Measurements from ENCODE around the gene TULP3.
A peak's percentile ranks its signal among the peaks of the same experiment; 100 is the strongest.

TULP3 gene

GRCh38 chr12:2924019-2924418, 33.3 kb downstream of the TULP3 start:
- Histone ChIP-seq H3K27me3 (ENCODE audit: insufficient read depth, low read depth, severe bottlenecking) (no peaks in the 10 kb centered on the region), H3K4me3 (ENCODE audit: low read depth, low read length) (no peak overlapping the region), H3K36me3 (peaks cover 72% of the 10 kb centered on the region), H3K27ac (no peak overlapping the region), H3K9me3 (ENCODE audit: severe bottlenecking) (no peaks in the 10 kb centered on the region)
- TF ChIP-seq, protein P1, sequence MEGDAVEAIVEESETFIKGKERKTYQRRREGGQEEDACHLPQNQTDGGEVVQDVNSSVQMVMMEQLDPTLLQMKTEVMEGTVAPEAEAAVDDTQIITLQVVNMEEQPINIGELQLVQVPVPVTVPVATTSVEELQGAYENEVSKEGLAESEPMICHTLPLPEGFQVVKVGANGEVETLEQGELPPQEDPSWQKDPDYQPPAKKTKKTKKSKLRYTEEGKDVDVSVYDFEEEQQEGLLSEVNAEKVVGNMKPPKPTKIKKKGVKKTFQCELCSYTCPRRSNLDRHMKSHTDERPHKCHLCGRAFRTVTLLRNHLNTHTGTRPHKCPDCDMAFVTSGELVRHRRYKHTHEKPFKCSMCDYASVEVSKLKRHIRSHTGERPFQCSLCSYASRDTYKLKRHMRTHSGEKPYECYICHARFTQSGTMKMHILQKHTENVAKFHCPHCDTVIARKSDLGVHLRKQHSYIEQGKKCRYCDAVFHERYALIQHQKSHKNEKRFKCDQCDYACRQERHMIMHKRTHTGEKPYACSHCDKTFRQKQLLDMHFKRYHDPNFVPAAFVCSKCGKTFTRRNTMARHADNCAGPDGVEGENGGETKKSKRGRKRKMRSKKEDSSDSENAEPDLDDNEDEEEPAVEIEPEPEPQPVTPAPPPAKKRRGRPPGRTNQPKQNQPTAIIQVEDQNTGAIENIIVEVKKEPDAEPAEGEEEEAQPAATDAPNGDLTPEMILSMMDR (IDR thresholded peaks at IDR 0.05; ENCODE audit: low read depth, low read length), result no peak
- DNase-seq, result no peak

- Histone ChIP-seq H3K27me3 (ENCODE audit: insufficient read depth, low read depth, severe bottlenecking) (no peaks in the 10 kb centered on the region), H3K9me3 (ENCODE audit: severe bottlenecking) (no peaks in the 10 kb centered on the region)
- DNase-seq, result no peak
Observed at GRCh38 chr12:2925322-2925995, 34.8 kb downstream of the TULP3 start.

DNA sequence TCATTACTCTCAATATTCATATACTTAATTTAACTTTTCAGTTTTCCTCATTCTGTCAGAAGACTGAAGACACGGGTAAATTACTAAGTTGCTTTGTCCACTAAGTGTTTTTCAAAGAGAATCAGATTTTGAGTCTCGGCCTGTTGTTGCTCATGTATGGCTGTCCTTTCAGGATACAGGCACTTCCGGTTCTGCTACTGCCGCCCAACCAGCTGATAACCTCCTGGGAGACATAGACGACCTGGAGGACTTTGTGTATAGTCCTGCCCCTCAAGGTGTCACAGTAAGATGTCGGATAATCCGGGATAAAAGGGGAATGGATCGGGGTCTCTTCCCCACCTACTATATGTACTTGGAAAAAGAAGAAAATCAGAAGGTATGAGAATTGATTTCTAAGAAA, 40.2 kb downstream of the TULP3 start:
- H3K27me3 ChIP-seq (ENCODE audit: insufficient read depth, low read depth, severe bottlenecking), result no peaks in the 10 kb centered on the region
- H3K4me3 ChIP-seq (ENCODE audit: low read depth, low read length), result no peak overlapping the region
- H3K36me3 ChIP-seq, result peaks cover 82% of the 10 kb centered on the region
- H3K27ac ChIP-seq, result peak overlapping the region; percentile 20; the same call in 1 of the 2 replicates
- TF ChIP-seq, protein P1 (IDR thresholded peaks at IDR 0.05; ENCODE audit: low read depth, low read length), result no peak
- no peak for DNase-seq
- H3K9me3 ChIP-seq (ENCODE audit: severe bottlenecking), result no peaks in the 10 kb centered on the region

More at GRCh38 chr12:2925322-2925995, 34.8 kb downstream of the TULP3 start:
- Histone ChIP-seq H3K4me3 (ENCODE audit: low read depth, low read length) (no peak overlapping the region), H3K36me3 (peaks cover 72% of the 10 kb centered on the region), H3K27ac (no peak overlapping the region)
- TF ChIP-seq, protein P1 (IDR thresholded peaks at IDR 0.05; ENCODE audit: low read depth, low read length), result no peak

GRCh38 chr12:2933586-2933985, 42.9 kb downstream of the TULP3 start:
- Histone ChIP-seq H3K27me3 (ENCODE audit: insufficient read depth, low read depth, severe bottlenecking) (no peaks in the 10 kb centered on the region), H3K4me3 (ENCODE audit: low read depth, low read length) (no peak overlapping the region), H3K27ac (no peak overlapping the region), H3K9me3 (ENCODE audit: severe bottlenecking) (no peaks in the 10 kb centered on the region), H3K36me3 (peaks cover 73% of the 10 kb centered on the region)
- no peak for DNase-seq
- TF ChIP-seq, protein P1 (IDR thresholded peaks at IDR 0.05; ENCODE audit: low read depth, low read length), result no peak

DNA sequence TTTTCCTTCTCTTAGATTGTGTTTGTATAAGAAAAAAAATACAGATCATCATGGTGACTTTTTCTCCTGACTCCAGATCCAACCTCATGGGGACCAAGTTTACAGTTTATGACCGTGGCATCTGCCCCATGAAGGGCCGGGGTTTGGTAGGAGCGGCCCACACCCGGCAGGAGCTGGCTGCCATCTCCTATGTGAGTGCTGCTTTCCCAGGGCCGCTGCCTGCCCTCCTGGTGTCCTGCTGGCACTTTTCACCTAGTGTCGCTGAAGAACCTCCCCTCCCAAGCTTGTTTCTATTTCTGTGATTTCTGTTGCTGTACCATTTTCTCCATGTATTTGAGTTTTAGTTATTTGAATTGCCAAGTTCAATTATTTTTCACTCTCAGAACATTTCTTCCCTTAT, 43.7 kb downstream of the TULP3 start:
- TF ChIP-seq, protein P1 (IDR thresholded peaks at IDR 0.05; ENCODE audit: low read depth, low read length), result no peak
- H3K4me3 ChIP-seq (ENCODE audit: low read depth, low read length), result no peak overlapping the region
- DNase-seq, result no peak
- H3K27me3 ChIP-seq (ENCODE audit: insufficient read depth, low read depth, severe bottlenecking), result no peaks in the 10 kb centered on the region
- H3K27ac ChIP-seq, result no peak overlapping the region
- peaks cover 70% of the 10 kb centered on the region for H3K36me3 ChIP-seq
- no peaks in the 10 kb centered on the region for H3K9me3 ChIP-seq (ENCODE audit: severe bottlenecking)

GRCh38 chr12:2936301-2936700, 45.6 kb downstream of the TULP3 start:
- DNase-seq, result no peak
- TF ChIP-seq, protein P1 (IDR thresholded peaks at IDR 0.05; ENCODE audit: low read depth, low read length), result no peak
- Histone ChIP-seq H3K36me3 (peaks cover 68% of the 10 kb centered on the region), H3K9me3 (ENCODE audit: severe bottlenecking) (no peaks in the 10 kb centered on the region), H3K4me3 (ENCODE audit: low read depth, low read length) (no peak overlapping the region), H3K27me3 (ENCODE audit: insufficient read depth, low read depth, severe bottlenecking) (no peaks in the 10 kb centered on the region), H3K27ac (no peak overlapping the region)

Measured in WERI-Rb-1 (cell line).